Cerebellar nuclear complex (tissue), 1 donor: Measurements from ENCODE around the gene KCNH2.

Experiments
- DNase-seq, 2 experiments: peaks; one replicate each; lab custom pipeline; 2025; lab: John Stamatoyannopoulos, UW

Gene KCNH2

DNA sequence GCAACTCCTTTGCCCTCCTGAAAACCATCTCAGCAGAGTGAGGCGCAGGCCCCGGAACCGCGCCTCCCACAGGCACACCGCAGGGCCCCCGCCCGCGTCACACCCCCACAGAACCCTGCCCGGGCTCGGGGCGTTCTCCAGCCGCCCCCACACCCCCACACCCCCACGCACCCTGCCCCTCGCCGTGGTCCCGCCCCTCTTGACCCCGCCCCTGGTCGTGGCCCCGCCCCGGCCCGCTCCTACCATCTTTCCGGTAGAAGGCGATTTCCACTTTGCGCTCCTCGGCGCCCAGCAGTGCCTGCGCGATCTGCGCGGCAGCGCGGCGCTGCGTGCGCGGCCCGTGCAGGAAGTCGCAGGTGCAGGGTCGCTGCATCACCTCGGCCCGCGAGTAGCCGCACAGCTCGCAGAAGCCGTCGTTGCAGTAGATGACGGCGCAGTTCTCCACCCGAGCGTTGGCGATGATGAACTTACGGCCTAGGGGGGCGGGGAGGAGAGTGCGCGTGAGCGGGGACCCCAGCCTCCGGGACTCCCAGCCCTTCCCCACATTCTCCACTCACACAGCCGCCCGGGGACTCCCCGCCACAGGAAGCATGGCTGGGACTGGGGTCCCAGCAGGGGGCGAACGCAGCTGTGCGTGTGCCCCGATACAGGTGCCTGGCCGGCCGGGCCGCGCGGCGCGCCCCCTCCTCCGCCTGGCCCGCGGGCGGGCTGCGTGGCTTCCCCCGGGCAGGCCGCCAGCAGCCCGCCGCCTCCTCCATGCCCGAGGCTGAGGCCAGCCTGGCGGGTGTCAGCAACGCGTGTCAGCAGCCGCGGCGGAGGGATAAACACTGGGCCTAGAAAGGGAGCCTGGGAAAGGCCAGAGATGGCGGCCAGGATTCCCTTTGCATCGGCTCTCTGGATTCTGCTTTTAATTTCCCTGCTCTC is 3.4 kb downstream of the KCNH2 start:
- no peak for DNase-seq

DNA sequence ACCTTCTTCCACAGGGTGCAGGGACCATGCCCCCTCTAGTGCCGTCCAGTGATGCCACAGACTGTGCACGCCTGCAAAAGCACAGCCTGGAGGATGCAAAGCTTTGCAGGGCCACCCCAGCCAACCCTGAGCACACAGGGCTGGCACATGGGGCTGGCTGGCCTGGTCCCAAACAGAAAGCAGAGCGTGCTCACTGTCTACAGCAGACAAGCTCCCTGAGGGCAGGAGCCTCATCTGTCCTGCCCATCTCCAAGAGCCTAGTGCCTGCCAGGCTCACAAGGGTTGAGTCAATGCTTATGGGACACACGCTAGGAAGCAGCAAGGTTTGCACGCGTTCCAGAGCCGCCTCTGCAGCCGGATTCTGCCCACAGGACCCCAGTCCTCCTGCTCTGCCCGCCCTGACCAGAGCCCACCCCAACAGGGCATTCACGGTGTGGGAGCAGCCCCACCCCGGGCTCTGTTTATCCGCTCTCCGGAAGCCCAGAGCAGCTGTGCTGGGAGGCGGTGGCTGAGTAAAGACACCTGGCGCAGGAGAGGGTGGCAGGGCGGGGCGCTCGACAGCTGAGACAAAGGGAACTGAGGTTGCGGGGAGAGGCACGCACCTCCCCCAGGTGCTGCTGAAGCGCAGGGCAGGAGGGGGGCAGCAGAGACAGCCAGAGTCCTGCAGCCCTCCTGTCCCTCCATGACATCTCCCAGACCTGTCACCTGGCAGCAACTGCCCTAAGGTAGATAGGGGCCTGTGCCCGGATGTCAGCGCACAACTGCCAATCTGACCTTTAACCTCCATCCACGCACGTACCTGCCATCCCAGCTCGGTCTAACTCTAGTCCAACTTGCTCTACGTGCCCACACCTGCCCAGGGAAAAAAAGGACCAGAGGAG is 4.3 kb downstream of the KCNH2 start:
- no peak for DNase-seq

DNA sequence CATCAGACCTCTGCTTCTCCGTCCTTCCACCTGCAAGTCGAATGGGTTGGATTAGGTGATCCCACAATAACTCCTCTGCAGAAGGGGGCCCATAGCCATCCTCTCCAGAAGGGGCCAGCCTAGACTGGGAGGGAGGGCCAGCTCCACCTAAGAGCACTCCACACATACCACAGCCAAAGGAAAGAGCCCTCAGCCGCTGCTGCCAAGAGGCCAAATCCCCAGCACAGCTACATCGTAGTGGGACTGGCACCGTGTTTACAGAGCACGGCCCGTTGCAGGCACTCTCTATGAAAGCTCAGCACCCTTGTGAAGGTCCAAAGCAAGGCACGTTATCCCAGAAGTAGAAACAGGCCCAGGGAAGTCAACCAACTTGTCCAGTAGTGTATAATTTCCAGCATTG is 5.4 kb downstream of the KCNH2 start:
- no peak for DNase-seq

DNA sequence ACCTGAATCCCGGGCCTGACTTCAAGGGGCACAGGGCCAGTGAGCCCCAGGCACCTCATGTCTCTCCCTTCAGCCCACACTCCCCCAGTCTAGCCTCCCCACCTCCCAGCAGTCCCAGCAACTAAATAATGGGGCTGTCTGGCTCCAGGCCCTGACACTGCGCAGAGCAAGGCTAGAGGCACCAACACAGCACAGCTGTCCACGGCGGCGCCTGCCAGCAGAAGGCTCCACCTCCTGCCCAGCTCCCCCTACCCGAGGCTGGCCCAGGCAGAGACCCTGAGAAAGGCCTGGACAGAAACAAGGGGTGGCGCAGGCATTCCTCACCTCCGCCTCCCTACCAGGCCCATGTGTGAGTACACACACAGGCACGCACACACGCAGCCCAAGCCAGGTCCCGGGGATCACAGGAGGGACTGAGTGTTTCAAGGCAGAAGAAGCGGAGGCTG is 6.1 kb downstream of the KCNH2 start:
- peak in 1 of 2 experiments; percentile 28 for DNase-seq

DNA sequence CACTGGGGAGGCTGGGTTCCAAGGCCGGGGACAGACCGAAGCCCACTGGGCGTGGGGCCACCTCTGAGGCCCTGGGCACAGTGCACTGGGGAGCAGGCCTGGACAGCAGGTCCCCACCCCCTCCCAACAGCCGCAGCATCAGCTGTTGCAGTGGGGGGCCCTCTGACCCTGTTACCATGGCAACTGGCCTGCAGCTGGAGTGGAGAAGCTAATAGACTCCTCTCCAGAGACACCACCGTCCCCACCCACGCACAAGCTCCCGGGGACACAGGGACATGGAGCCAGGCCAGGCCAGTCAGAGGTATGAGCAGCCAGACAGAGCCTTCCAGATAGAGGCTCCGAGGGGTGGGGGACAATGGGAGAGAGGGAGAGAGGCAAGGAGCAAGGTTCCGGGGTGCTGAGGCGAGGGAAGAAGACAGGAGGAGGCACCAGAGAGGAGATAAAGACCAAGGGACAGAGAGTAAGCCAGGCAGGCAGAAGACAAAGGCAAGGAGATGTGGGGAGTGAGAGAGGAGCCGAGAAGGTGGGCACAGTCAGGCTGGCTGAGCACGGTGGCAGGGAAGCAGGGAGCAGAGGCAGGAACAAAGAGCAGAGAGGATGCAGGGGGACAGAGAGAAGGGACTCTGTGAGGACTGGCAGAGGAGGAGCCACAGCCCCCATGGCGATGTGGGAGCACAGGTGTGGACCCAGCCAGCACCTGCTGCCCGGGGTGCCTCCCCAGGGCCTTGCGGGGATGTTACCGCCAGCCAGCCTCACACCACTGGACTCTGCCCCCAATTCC is 6.7 kb downstream of the KCNH2 start:
- no peak for DNase-seq

DNA sequence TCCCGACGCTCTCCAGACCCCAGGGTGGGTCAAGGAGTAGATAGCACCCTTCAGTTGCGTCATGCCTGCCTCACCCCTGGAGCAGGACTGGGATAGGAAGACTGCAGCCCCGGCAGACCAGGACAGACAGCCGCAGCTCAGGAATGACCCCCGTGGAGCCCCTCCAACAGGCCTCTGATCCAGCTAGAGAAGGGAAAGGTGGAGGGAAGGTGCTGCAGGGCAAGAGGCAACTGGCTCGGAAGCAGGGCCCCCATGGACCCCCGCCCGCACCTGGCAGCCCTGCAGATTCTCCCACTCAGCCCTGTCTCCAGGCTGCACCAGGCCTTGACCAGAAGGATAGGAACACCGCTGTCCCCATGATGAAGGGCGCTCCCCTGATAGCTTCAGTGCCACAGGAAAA is 7.7 kb downstream of the KCNH2 start:
- no peak for DNase-seq

DNA sequence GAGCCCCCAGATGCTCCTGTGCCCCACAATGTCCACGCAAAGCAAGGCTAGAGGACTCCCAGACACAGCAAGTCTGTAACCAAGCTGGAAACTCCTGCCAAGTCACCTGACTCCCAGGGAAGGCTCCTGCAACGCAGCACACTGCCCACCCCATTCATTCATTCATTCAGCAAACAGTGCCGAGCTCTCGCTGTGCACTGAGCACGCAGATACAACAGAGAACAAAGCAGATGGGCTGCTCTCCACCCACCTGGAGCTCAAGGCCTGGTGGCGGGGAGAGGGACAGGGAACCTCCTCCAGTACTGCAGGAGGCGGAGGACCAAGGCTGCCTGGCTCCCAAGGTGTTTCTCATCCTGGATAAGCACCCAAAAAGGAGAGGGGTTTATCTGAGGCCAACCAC is 8.6 kb downstream of the KCNH2 start:
- DNase-seq = peak; percentile 26 to 75

DNA sequence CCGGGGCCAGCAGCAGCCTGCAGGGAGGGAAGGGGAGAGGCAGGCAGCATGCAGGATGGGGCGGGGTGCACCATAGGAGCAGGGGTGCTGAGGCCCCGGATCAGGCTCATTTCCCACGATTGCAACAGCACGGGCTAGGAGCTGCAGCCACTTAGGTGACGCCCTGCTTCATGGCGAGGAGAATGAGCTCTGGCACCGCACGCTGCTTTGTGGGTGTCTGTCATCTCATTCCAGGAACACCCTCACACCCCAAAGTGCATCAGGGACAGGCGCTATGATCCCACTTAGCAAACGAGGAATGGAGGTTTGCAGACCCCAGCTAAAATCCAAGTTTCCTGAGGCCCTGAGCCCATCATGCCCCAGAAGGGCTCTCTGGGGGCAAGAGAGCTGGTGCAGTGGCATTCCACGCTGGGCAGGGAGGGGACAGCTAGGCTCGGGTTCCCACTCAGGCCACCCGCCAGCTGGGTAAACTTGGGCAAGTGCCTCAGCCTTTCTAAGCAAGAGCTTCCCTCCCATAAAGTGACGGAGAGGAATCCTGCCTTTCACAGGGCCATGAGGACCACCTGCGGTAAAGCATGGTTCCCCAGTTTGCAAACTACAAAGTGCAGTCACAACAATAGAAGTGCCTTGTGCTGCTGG is 9.3 kb downstream of the KCNH2 start:
- DNase-seq = no peak

DNA sequence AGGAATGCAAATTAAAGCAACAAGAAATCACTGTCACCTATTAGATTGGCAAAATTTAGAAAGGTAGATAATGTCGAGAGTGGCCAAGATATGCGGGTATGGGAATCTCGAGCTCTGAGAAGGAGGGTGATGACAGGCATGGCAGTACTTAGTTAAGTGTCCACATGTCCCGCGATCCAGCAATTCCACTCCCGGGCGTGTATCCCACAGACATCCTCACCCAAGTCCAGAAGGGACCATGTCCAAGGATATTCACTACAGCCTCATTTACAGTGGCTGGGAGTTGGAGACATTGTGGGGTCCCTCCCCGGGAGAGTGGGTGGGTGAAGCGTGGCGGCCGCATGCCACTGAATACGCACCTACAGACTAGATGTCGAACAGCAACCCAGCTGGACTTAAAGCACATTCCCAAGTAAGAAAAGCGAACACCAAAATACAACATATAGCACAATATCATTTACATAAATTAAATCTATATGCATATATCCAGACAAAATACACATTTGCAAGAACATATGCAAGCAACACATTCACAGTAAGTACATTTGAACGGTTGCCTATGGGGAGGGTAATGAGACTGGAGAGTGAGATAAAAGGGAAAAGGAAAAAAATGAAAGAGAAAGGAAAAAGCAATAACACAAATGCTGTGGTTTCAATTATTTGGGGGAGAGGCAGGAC is 9.9 kb downstream of the KCNH2 start:
- no peak for DNase-seq

DNA sequence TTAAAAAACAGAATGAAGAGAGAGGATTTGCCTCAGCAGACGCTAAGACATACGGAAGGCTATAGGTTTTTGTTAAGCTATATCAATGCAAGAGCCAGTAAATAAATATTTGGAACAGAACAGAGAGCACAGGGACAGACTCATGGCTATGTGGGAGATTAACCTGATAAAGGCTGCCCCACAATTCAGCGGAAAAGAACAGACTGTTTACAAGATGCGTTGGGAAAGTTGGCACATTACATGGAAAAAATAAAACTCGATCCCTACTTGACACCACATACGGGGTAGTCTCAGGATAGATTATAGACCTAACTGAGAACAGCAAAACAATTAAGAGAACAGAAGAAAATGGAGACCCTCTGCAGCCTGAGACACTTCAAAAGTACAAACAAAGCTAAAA is 10.8 kb downstream of the KCNH2 start:
- DNase-seq = no peak

DNA sequence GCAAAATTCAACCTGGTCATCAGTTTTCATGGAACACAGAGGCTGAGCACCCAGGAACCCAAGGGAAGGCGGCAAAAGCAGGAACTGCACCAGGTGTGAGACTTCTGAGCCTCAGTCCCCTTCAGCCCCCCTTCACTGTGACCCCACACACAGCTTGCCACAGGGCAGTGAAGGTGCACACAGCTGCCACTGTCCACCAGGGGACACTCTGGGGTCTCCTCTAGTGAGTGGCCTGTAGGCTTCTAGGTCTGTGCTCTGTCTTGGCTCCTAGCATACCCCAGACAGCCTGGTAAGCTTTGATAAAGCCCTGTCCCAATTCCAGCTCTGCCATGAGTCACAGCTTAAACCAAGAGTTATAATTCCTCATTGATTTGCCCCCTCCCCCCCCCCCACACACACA is 12.1 kb downstream of the KCNH2 start:
- DNase-seq = no peak

DNA sequence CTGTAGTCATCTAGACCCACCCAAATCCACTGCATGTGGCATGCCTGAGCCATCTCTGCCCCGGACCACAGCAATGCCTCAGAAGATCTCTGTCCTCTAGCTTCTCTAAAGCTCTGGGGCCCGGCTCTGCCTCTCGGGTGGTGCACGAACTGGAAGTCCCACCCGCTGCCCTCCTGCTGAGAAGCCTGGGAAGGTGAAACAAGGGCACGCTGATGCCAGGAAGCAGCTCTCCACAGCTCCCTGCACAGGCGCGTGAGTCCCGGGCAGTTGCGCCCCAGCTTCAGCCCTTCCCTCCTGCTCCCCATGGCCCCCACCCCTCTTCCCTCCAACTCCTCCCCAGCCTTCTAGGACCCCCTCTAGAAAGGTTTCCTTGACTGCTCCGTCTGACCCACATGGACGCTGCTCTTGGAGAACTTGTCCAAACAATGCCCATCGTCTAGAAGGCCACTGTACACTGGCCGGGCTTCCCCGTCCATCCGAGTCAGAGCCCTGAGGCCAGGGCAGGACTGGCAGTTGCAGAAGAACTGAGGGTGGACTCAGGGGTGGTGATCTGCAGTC is 12.8 kb downstream of the KCNH2 start:
- DNase-seq = no peak

DNA sequence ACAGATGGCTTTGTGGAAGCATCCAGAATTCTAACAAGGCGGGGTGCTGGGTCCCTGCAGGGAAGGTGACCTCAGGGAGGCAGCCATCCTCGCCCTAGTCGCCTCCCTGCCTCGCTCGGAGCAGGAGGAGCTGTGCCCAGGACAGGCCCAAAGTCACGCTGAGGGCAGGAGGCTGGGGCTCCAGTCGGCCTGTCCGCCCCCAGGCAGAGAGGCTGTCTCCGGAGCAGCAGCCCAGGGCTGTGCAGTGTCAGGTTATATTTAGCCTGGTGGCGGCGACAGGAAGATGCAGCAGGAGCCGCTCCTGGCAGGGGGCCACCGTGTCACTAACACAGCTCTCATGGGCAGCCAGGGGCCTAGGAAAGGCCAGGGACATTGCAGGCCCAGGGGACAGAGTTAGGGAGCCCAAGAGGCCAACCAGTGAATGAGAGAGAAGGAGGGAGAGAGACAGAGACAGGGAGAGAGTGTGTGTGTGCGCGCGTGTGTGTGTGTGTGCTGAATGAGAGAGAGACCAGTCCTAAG is 13.5 kb downstream of the KCNH2 start:
- peak; percentile 44 to 62 for DNase-seq

DNA sequence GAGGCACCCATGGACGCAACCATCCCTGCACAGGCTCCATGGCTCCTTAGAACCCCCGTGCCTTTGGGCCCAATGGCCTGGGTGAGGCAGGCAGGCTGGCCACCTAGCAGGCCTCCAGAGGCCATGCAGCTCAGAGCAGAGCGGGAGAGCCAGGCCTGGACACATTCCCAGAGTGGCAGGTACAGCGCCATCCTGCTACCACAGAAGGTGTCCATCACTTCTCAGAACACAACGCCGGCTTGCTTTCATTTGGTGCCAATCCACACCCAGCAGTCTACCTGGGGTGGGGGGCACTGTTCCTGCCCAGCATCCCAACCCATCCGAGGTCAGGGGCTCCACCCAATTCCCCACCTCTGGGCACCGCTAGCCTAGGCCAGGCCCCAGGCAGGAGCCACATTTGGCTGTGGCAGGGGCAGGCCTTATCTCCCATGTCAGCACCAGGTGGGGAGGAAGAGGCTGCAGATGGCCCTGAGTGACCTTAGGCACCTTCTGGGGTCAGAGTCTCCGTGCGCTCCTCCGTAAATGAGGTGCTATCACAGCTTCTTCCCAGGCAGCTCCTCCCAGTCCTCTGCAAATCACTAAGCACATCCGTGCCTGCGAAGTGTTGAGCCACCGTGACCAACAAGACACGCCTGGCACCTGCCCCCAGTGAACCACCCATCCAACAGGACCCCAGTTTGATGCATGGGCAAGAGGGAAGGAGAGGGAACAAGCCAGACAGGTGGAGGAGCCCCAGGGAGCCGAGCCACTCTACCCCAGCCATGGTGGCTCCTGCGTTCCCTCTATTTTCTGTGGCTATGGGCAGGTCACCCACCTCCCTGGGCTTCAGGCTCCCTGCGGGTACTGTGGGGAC is 14.2 kb downstream of the KCNH2 start:
- DNase-seq = no peak

DNA sequence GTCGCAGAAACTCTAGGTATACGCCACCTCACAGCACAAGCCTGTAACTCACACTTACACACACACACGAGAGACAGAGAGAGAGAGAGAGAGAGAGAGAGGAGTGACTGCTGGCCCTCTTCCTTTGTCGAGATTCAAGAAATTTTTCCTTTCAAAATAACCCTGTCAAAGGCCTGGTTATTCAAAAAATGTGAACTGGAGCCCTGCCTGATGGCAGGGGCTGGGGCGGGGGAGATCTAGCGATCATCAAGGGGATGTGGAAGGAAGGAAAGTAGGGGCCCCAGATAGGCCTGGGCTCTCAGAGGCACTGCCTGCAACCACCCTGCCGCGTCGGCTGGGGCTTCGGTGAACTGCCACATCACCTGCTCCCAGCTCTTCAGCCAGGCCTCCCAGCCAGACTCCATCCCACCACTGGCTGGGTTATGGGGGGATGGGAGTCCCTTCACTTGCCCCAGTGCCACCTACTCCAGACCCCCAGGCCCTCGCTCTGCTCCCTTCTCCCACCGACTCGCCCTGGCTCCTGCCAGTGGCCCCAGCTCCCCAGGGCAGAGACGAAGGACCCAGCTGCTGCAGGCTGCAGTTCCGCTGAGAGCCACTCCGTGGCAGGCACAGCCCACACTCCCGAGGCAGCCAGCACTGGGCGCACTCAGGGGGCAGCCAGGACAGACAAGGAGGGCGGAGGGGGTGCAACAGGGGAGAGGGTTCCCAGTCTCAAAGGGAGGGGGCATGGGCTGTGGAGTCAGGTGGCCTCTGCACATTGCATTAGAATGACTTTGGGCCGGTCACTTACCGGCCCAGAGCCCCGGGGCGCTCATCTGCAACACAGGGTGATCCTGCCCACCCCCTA is 15.3 kb downstream of the KCNH2 start:
- DNase-seq = peak; percentile 2 to 43

DNA sequence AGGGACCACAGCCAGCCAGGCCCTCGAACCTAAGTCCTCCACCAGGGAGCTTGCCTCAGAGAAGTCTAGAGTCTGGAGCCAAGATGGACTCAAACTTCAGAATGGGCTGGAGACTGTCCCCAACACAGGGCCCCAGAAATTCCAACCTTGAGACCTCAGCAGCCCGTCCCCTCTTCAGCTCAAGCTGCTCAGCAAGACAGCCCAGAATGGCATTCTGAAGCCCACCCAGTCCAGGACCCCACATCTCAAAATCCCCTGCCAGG is 15.9 kb downstream of the KCNH2 start:
- DNase-seq = no peak

DNA sequence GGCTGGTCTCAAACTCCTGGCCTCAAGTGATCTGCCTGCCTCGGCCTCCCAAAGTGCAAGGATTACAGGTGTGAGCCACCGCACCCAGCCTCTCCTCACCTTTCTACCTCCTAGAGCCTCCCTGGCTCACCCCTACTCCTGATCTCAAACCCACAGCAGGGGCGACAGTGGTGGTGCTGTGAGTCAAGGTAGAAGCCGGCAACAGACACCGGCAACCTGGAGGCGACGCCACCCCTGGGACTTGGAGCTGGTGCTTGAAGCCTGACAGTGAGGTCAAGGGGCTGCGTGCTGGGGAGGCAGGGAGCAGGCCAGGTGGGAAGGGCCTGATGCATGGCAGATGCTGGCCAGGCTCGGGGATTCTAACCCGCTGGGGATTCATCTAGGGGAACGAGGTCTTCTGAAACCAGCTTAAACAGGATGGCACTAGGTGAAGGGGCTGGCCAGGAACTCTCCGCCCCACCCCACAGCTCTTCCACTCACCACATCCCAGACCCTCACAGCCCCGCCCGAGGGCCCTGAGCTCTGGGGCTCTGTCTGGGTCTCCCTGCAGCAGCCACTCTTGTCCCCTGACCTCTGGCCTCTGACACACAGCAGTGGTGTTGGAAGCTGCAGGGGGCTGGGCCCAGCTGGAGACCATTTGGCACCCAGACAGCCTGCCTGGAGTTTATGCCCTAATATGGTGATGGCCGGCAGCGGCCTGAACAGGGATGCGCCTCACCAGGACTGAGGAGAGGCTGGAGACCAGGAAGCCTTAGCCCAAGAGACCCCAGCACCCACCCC is 16.4 kb downstream of the KCNH2 start:
- DNase-seq = no peak
